IPS-11a (cell line): ENCODE measurements around the gene NKX2-8.
"Not testable (repeated sequence)": the region's sequence is repeated elsewhere in the genome, so short reads cannot be mapped to it uniquely, and the experiment has no call there.

Source experiments
- H3K4me3 ChIP-seq: one replicate; pipeline ENCODE4 v1.5.1; 2013; ENCODE audit warnings: low read depth, low read length, control low read depth

NKX2-8 gene

GRCh38 chr14:36580856-36581831 lies 1.3 kb downstream of the NKX2-8 start:
- peak overlapping the region; percentile 30 for H3K4me3 ChIP-seq

- H3K4me3 ChIP-seq = peak overlapping the region; percentile 8
Observed at GRCh38 chr14:36580141-36580855, 2.1 kb downstream of the NKX2-8 start.

GRCh38 chr14:36579573-36580140 lies 2.8 kb downstream of the NKX2-8 start:
- no peak overlapping the region for H3K4me3 ChIP-seq

GRCh38 chr14:36579001-36579555 lies 3.3 kb downstream of the NKX2-8 start:
- H3K4me3 ChIP-seq = no peak overlapping the region

- no peak overlapping the region for H3K4me3 ChIP-seq
Observed at GRCh38 chr14:36570065-36570464, 12.3 kb downstream of the NKX2-8 start.

- no peak overlapping the region for H3K4me3 ChIP-seq
Observed at GRCh38 chr14:36556811-36557433, 25.5 kb downstream of the NKX2-8 start.

GRCh38 chr14:36555998-36556743 lies 26.2 kb downstream of the NKX2-8 start:
- no peak overlapping the region for H3K4me3 ChIP-seq

GRCh38 chr14:36553656-36554260 lies 28.7 kb downstream of the NKX2-8 start:
- no peak overlapping the region for H3K4me3 ChIP-seq

- H3K4me3 ChIP-seq = no peak overlapping the region
Observed at GRCh38 chr14:36550899-36551298, 31.5 kb downstream of the NKX2-8 start.

- not testable (repeated sequence) for H3K4me3 ChIP-seq
Observed at GRCh38 chr14:36544280-36544679, 38.1 kb downstream of the NKX2-8 start.

GRCh38 chr14:36538051-36538450 lies 44.4 kb downstream of the NKX2-8 start:
- no peak overlapping the region for H3K4me3 ChIP-seq
